LoVo (cell line): ENCODE results near the gene ATG7.
"Not testable (repeated sequence)": the region's sequence is repeated elsewhere in the genome, so short reads cannot be mapped to it uniquely, and the experiment has no call there.

ENCODE experiments used
- DNase-seq: peaks from one replicate; pipeline ENCODE4 v3.0.0-alpha.2; 2016; ENCODE audit warnings: low spot score

Gene ATG7

DNA sequence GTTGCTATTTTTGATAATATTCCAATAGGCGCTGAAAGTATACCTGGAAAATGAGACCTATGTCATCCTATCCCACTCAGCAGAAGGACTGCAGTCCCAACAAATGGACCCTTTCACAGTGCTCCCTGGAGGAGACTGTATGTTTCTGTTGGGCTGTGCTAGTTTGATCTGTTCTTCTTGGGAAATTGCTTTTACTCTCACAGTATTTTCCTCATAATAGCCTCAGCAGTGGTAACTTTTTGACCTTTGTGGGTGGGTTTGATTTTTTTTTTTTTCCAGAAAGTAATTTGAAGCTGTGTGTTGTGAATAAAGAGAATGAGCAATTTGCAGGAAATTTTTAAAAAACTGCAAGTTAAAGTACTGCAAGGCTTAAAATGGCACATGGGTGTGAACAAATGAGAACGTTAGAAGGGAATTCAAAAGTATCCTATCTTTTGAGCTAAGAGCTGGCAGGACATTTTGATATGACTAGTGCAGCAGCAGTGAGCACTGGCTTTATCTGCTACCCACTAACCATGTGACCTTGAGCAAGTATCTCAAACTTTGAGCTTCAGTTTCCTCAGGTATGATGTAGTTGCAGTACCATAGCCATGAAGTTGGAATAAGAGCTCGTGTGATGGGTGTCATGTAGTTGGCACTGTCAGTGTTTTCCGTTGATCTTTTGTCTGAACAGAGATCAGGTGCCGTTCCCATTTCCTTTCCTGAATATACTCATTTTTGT, 118.4 kb downstream of the ATG7 start:
- no peak for DNase-seq

DNA sequence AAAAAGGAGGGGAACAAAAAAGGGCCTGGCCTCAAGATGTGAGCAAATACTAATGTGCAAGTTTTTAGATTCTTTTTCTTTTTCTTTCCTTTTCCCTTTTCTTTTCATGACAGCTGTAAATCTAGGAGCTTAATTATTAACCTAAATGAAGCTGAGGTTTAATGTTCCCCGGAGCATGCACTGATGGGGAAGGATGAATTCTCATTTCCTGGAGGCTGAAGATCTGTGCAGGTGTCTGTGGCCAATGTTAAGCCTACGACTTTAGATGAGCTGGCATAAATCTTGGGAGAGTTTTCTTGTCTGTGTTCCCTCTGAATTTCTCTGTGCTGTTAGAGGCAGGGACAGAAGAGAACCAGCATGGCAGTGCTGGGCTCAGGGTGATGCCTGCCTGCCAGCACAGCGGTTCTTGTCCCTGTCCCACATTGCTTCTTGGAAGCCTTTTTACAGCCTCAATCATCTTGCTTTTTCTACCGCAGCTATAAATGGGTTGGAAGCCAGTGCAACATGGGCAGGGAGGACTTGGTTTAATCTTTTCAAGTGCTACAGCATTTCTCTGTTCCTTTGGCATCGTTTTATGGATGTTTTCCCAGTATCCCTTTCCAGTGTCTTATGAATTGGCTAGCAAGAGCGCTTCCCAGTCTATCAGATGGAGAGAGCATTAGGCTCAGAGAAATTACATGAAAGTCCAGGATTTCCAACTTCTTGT, 119.1 kb downstream of the ATG7 start:
- peak; percentile 13 for DNase-seq

DNA sequence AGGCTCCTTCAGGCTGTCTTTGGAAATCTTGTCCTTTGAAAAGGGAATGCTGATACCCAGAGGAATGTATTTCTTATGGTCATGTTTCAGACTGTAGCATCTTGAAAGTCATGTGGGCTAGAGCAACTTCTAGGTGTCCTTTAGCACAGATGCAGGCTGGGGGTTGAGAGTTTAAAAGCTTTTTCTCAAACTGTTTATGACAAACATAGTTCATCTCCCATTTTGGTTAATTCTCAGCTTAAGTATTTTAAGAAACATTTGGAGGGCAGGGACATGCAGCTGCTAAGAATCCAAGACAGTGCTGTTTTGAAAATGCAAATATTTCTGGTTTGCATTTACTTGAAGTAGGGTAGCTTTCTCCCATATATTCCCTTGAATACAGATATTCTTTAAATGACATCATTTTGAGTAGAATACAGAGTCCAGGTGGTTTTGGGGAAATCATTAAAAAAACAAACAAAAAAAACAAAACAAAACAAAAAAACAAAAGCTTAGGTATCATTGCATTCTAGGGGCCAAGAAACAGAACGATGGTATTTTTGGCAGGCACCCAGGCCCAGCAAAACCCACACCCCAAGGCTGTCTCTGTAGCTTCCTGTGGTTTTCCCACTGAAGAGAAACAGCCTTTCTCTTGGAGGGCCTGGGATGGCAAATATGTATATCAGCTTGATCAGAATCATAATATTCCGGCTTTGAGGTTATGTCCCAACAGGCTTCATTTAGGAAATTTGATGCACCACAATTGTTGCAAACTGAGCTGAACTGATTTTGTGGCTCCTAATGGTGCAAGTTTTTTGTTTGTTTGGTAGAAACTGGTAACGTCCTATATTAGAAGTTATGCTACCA, 120.0 kb downstream of the ATG7 start:
- DNase-seq: no peak

DNA sequence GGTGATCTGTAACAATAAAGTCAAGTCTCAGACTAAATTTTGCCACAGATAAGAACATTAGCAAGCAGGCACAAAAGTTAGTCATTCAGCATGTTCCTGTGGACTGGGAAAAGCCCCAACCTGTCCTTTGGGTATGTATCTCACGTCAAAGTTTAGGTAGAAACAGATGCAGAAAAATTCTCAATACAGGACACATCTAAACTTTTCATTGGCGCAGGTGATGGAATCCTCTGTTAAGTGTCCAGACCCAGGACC, 120.6 kb downstream of the ATG7 start:
- DNase-seq: no peak

DNA sequence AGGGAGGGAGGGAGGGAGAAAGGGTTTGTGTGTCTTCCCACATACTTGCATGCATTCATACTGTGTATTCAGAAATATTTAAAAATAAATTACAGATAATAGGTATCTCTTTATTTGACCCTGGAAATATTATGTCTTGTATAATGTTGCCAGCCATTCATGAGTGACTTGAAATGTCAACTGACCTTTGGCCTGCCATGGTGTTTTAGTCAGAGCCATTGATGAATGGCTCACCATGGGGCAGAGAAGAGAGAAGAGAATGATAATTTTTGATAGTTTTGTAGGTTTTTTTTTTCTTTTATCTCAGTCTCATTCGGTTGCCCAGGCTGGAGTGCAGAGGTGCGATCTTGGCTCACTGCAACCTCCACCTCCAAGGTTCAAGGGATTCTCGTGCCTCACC, 121.2 kb downstream of the ATG7 start:
- DNase-seq: no peak

DNA sequence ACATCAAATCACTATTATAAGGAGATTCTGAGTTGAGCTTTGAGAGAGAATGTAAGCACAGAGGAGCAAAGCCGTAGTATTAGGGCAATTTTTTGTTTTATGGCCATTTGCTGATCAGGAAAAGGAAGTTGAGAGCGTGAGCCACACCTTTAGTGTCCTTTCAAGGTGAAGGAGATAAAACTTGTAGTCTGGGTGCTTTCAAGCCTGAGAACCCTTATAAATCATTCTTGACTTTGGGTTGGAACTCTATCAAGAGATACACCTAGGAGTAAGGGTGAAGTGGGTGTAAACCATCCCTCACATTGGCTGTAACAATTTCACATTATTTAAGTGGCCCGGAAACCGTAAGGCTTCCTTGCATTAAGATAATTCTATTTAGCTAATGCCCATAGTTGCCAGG, 122.2 kb downstream of the ATG7 start:
- no peak for DNase-seq

DNA sequence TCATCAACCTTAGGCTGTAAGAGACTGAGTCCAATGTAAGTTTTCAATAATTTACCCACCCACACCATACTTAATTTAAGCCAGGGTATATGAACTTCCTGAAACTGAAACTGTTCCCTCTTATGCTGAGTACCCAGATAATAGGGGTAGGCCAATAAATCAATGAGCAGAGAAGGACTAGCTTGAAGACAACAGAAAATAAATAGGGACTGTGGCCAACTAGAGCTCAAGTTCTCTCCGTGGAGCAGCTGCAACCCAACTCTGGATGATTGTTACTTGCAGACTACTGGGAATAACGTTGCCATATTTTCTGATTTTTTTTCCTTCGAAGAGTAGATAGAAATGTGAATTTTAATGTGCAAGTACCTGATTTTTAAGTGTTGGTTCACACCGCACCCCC, 128.0 kb downstream of the ATG7 start:
- DNase-seq: no peak

DNA sequence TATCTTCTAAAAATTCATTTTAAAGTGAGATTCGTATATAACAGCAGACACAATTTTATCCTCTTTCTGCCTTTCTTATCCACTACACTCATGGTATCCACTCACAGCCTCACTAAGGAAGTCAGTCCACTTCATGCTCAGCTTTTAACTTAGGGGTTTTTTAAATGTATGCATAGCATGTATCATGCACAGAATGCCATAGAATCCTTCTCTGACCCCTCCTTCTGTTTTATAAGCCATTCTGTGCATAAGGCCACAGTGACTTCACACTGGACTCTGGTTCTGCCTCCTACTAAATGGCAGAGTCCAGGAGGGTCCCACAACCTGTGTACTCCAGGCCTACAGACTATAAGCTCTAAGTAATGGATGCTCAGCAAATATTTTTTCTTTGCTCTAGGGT, 129.2 kb downstream of the ATG7 start:
- no peak for DNase-seq

DNA sequence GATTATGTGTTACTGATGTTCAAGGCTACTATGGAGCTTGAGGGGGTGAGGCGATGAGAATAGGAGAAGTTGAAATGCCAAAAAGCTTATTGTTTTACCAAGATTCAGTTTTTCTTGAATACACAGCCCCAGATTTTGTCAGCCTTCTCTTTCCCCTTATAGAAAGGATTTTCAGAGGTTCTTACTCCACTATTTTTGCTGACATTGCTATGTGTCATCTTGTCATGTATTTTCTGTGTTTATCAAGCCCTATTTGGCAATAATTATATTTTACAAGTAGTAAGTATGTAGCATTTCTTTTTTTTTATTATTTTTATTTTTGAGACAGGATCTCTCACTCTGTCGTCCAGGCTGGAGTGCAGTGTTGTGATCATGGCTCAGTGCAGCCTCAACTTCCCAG, 133.1 kb downstream of the ATG7 start:
- no peak for DNase-seq

DNA sequence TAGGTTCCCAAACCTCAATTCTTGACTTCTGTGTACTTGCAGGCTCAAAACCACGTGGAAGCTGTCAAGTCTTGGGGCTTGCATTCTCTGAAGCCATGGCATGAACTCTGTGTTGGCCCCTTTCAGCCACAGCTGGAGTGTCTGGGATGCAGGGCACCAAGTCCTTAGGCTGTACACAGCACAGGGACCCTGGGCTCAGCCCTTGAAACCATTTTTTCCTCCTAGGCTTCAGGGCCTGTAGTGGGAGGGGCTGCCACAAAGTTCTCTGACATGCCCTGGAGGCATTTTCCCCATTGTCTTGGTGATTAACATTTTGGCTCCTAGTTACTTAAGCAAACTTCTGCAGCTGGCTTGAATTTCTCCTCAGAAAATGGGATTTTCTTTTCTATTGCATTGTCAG, 135.4 kb downstream of the ATG7 start:
- no peak for DNase-seq

DNA sequence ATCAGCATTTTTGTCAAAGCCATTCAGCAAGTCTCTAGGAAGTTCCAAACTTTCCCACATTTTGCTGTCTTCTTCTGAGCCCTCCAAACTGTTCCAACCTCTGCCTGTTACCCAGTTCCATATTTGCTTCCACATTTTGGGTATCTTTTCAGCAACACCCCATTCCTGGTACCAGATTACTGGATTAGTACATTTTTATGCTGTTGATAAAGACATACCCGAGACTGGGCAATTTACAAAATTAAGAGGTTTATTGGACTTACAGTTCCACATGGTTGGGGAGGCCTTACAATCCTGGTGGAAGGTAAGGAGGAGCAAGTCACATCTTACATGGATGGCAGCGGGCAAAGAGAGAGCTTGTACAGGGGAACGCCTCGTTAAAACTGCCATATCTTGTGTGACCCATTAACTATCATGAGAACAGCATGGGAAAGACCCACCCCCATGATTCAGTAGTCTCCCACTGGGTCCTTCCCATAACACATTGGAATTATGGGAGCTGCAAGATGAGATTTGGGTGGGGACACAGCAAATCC, 136.2 kb downstream of the ATG7 start:
- not testable (repeated sequence) for DNase-seq

DNA sequence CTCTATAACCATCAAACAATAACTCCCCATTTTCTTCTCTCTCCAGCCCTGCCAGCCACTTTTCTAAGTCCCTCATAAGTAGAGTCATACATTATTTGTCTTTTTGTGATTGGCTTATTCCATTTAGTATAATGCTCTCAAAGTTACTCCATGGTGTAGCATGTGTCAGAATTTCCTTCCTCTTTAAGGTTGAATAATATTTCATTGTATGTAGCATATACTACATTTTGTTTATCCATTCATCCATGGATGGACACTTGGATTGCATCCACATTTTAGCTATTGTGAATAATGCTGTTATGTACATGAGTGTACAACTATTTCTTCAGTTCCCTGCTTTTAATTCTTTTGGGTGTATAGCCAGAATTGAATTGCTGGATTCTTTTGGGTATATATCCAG, 138.4 kb downstream of the ATG7 start:
- DNase-seq: no peak

DNA sequence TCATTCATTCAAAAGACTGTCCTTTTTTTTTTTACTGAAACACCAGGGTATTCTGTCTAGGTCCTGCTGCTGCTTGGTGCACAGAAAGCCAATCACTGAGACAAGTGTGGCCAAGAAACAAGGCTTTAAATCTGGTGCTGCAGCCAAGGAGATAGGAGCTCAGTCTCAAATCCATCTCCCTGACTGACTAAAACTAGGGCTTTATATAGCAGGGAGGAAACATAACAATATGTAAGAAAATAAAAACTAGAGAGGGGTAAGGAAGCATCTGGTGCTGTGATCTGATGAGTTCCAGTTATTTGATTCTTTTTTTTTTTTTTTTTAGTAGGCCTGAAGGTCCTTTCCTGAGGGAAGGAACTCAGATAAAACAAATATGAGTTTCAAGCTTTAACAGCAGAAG, 139.8 kb downstream of the ATG7 start:
- DNase-seq: no peak

DNA sequence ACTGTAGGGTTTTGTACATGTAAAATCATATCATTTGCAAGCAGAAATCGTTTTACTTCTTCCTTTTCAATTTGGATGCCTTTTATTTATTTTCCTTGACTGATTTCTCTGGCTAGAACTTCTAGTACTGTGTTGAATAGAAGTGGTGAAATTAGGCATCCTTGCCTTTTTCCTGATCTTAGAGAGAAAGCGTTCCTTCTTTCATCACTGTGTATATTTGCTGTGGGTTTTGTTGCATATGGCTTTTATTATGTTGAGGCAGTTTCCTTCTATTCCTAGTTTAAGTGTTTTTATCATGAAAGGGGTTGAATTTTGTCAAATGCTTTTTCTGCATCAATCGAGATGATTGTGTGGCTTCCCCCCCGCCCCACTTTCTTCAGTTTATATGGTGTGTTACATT, 140.9 kb downstream of the ATG7 start:
- no peak for DNase-seq

DNA sequence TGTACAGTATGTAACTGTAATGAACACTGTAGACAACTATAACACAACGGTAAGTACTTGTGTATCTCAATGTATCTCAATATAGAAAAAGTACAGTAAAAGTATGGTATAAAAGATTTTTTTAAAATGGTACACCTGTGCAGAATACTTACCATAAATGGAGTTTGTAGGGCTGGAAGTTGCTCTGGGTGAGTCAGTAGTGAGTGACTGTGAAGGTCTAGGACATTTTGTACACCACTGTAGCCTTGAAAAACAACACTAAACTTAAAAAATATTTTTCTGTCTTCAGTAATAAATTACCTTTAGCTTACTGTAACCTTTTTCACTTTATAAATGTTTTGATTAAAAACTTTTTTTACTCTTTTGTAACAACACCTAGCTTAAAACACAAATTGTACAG, 142.9 kb downstream of the ATG7 start:
- DNase-seq: no peak

DNA sequence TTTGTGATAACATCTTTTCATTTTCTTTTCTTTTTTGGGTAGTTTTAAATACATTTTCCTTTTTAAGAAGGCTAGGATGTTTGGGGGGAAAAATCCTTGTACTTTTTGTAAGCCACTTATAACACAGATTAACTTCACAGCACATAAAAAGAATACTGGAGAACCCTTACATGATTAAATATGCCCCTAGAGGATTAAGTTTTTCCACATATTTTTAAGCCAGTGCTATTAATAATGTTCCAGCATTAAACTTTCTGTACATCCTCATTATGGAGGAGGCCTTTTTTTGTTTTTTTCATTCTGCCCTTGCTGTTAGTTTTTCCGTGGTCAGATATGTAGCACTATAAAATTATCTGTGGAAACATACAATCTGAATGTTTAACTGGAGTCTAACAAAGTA, 147.9 kb downstream of the ATG7 start:
- no peak for DNase-seq

DNA sequence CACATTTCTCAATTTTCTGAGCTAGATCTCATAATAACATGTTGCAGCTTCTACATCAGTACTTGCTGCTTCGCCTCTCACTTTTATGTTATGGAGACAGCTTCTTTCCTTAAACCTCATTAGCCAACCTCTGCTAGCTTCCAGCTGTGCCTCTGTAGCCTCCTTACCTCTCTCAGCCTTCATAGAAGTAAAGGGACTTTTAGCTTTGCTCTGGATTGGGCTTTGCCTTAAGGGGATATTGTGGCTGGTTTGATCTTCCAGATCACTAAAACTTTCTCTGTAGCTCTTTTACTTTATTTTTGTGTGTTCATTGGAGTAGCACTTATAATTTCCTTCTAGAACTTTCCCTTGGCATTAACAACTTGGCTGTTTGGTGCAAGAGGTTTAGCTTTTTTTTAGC, 150.1 kb downstream of the ATG7 start:
- DNase-seq: no peak

DNA sequence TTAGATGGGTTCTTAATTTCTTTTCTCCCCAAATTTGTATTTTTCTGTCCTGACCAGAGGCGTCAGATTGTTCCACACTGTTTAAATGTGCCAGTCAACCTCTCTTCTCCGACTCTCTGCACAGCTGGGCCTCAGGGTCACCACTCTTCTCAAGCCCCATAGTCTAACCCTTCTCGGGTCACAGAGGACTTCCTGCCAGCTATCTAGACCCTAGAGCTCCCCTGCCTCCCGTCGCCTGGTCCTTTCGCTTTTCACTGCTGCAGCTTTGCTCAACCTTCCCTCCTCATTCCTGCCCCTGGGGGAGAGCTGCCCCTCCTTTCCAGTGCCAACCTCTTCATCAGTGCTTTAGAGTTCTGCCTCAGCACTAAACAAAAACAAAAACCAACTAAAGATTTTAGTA, 151.7 kb downstream of the ATG7 start:
- DNase-seq: no peak

DNA sequence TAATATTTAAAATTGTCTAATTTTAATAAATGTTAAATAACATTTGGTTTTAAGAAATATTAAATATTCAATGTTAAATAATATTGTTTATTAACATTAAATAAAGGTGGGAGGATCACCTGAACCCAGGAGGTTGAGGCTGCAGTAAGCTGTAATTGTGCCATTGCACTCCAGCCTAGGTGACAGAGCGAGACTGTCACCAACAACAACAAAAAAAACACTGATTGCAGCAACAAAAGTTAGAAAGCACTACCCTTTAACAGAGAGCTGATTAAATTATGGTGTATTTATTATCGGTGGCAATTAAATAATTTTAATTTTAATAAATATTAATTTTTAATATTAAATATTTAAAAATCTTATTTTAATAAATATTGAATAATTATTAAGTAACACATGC, 152.1 kb downstream of the ATG7 start:
- DNase-seq: no peak

DNA sequence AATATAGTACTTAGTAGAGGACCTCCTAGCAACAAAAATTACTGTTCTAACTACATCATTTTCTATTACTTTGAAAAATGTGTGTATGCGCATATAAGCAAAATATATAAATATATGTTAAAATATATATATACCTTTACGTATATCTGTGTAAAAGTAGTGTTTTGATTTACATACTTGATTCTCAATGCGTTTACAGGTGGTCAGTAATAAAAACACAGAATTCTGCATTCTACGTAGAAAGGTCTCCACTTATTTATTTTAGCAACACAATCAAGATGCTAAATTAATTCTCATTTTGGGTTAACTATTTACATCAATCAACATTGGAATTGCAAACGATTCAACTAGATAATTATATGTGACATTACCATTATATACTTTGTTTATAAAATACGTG, 158.0 kb downstream of the ATG7 start:
- no peak for DNase-seq

DNA sequence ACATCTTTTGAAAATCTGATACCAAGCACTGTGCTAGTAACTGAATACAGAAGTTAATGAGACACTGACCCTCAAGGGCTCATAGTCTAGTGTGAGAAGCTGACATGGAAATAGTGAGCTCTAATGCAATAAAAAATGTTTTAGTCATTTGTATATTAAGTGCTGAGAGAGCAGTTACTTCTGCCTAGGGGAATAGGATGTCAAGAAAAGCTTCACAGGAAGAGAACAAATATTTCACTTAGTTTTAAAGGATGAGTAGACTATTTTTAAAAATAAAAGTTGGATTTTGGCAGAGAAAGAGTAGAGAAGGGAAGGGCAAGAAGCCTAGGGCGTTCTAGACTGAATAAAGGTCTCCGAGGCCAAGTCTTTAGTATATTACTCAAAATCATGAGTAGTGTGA, 158.4 kb downstream of the ATG7 start:
- DNase-seq: no peak

DNA sequence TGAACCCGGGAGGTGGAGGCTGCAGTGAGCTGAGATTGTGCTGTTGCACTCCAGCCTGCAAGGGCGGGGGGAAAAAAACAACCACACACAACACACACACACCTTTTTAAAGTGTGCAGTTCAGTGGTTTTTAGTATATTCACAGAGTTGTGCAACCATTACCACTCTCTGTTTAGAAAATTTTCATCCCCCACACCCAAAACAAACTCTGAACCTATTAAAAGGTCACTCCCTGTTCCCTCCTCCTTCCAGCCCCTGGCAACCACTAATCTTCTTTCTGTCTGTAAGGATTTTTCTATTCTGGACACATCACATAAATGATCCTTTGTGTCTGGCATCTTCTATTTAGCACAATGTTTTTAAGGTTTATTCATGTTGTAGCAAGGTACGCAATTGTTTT, 159.1 kb downstream of the ATG7 start:
- no peak for DNase-seq

DNA sequence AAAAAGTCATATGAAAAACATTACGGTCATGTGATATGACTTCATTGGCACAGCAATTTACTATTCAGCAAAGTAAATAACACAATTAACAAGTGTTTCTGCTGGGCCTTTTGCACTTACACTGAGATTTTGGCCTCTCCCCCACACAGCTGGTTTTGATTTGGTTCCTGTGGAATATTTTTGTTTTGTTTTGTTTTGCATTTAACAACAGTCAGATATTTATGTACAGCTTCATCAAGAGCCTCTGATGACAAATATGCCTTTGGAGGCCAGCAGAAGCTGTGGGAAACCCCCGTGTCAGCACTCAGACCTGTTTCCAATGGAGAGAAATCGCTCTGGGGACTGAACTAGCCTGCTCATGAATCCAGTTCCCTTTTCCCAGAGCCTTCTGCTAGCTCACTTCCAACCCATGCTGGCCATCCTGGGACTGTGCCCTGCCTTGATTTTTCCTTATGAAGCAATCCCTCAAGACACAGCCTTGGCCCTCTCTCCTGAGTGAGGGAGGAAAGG, 161.9 kb downstream of the ATG7 start:
- no peak for DNase-seq
